GM18508 (cell line): ENCODE data around the gene CPNE4.

Source experiments
- ATAC-seq: cut with Tn5 transposase; IDR thresholded peaks from one replicate; pipeline ENCODE4 v1.9.1; 2021; ENCODE audit warnings: moderate number of reproducible peaks; ENCODE audit not compliant: insufficient read depth, unreplicated experiment

Gene CPNE4

GRCh38 chr3:131553495-131554247, 481.1 kb downstream of the CPNE4 start:
- ATAC-seq, result peak; percentile 96

GRCh38 chr3:131551761-131552160, 483.1 kb downstream of the CPNE4 start:
- ATAC-seq, result no peak

- ATAC-seq, result no peak
Observed at GRCh38 chr3:131550562-131551465, 484.0 kb downstream of the CPNE4 start.

GRCh38 chr3:131549340-131549739, 485.5 kb downstream of the CPNE4 start:
- ATAC-seq, result no peak

- ATAC-seq, result no peak
Observed at GRCh38 chr3:131547585-131547984, 487.2 kb downstream of the CPNE4 start.

GRCh38 chr3:131546441-131546840, 488.4 kb downstream of the CPNE4 start:
- no peak for ATAC-seq

- no peak for ATAC-seq
Observed at GRCh38 chr3:131544557-131544956, 490.3 kb downstream of the CPNE4 start.

- ATAC-seq, result no peak
Observed at GRCh38 chr3:131543714-131544113, 491.1 kb downstream of the CPNE4 start.

GRCh38 chr3:131541288-131541687, 493.5 kb downstream of the CPNE4 start:
- no peak for ATAC-seq

- ATAC-seq, result no peak
Observed at GRCh38 chr3:131540821-131541220, 494.0 kb downstream of the CPNE4 start.

GRCh38 chr3:131540143-131540542, 494.7 kb downstream of the CPNE4 start:
- ATAC-seq, result no peak

GRCh38 chr3:131538968-131539367, 495.8 kb downstream of the CPNE4 start:
- no peak for ATAC-seq

GRCh38 chr3:131537531-131537930, 497.3 kb downstream of the CPNE4 start:
- ATAC-seq, result no peak

- no peak for ATAC-seq
Observed at GRCh38 chr3:131535596-131535995, 499.2 kb downstream of the CPNE4 start.

- no peak for ATAC-seq
Observed at GRCh38 chr3:131535131-131535530, 499.7 kb downstream of the CPNE4 start.

- no peak for ATAC-seq
Observed at GRCh38 chr3:131532645-131533044, 502.2 kb downstream of the CPNE4 start.

GRCh38 chr3:131530843-131531242, 504.0 kb downstream of the CPNE4 start:
- ATAC-seq, result no peak

- ATAC-seq, result no peak
Observed at GRCh38 chr3:131530388-131530787, 504.4 kb downstream of the CPNE4 start.

- ATAC-seq, result no peak
Observed at GRCh38 chr3:131526801-131527347, 507.9 kb downstream of the CPNE4 start.

GRCh38 chr3:131518680-131519079, 516.1 kb downstream of the CPNE4 start:
- no peak for ATAC-seq

- ATAC-seq, result no peak
Observed at GRCh38 chr3:131505421-131505820, 529.4 kb downstream of the CPNE4 start.
